Natural killer cell (primary cell): ENCODE measurements around the gene MVB12B. TPM values are rescaled to one million over a fixed set of nuclear protein-coding genes. Genes with fewer than 3 reads are reported as not detected.

ENCODE experiments used
- ATAC-seq, 3 donors: fragments of 150-1000 bp in 2 of 3; fragments of 200-7000 bp in 1 of 3; cut with Tn5 transposase; 1 replicate in 1 of 3; 2 replicates in 2 of 3; pipeline ENCODE4 v1.10.0; 2021; ENCODE audit warnings: mild to moderate bottlenecking in 2 of 3, moderate library complexity in 2 of 3
- DNase-seq, 2 donors: peaks; one replicate each; pipeline versions ENCODE4 v3.0.0 to v3.0.0-alpha.2; 2013 to 2021; ENCODE audit warnings: mixed read lengths in 1 of 2
- H3K27ac ChIP-seq: one replicate; pipeline ENCODE4 v1.5.1; 2013; ENCODE audit warnings: mild to moderate bottlenecking, low read length
- H3K27me3 ChIP-seq: one replicate; pipeline ENCODE4 v1.6.1; 2013; ENCODE audit warnings: low read length; ENCODE audit not compliant: control insufficient read depth, insufficient read depth
- H3K36me3 ChIP-seq: one replicate; pipeline ENCODE4 v1.6.1; 2013; ENCODE audit warnings: low read length; ENCODE audit not compliant: control insufficient read depth, insufficient read depth
- H3K4me1 ChIP-seq: one replicate; pipeline ENCODE4 v1.6.1; 2013; ENCODE audit warnings: low read length; ENCODE audit not compliant: control insufficient read depth, insufficient read depth
- H3K4me3 ChIP-seq: one replicate; pipeline ENCODE4 v1.5.1; 2013; ENCODE audit warnings: low read length
- H3K9me3 ChIP-seq: one replicate; pipeline ENCODE4 v1.6.1; 2013; ENCODE audit warnings: low read length; ENCODE audit not compliant: control insufficient read depth, insufficient read depth
- H3K27ac Mint-ChIP-seq, 2 donors: one replicate each; pipeline ENCODE4 v1.8.0; 2022; ENCODE audit warnings: mild to moderate bottlenecking in 2 of 2, mixed read lengths in 2 of 2, moderate library complexity in 1 of 2
- H3K27me3 Mint-ChIP-seq, 2 donors: one replicate each; pipeline ENCODE4 v1.8.0; 2022; ENCODE audit warnings: low read depth in 2 of 2, mixed read lengths in 2 of 2
- H3K36me3 Mint-ChIP-seq: one replicate; pipeline ENCODE4 v1.8.0; 2022; ENCODE audit warnings: mixed read lengths
- H3K4me1 Mint-ChIP-seq, 2 donors: one replicate each; pipeline ENCODE4 v1.8.0; 2022; ENCODE audit warnings: mixed read lengths in 2 of 2
- H3K4me3 Mint-ChIP-seq: one replicate; pipeline ENCODE4 v1.8.0; 2022; ENCODE audit warnings: mild to moderate bottlenecking, moderate library complexity, mixed read lengths
- H3K9me3 Mint-ChIP-seq, 2 donors: one replicate each; pipeline ENCODE4 v1.8.0; 2022; ENCODE audit warnings: mixed read lengths in 2 of 2
- WGBS: methylation state at CpG from one replicate; pipeline ENCODE4 v1.1.7; 2013; ENCODE audit warnings: missing lambda C conversion rate; ENCODE audit not compliant: insufficient coverage; 5-methylcytosine and 5-hydroxymethylcytosine counted together
- intact Hi-C: fragments of 100-400 bp; cut with micrococcal nuclease; formaldehyde crosslinking; loops from one replicate; pipeline ENCODE4 v1.14.2; 2022
- total RNA-seq, 4 donors: library from RNA; stranded (reverse); fragments of 120-200 nt in 1 of 4; gene quantifications; one replicate each; pipeline versions ENCODE4 v1.2.3 to v1.2.4, GENCODE V29; 2013 to 2022
- TF ChIP-seq, protein P1 (sequence below): fragments of 200-600 bp; IDR thresholded peaks from one replicate; pipeline ENCODE4 v1.8.0; 2022; ENCODE audit warnings: antibody characterized with exemption

Gene MVB12B
- total RNA-seq, 3 donors from 2014 or later (not counting 1 experiment from before 2014, with no cell fraction given): 2.0 to 13.0 (median 7.8) TPM

DNA sequence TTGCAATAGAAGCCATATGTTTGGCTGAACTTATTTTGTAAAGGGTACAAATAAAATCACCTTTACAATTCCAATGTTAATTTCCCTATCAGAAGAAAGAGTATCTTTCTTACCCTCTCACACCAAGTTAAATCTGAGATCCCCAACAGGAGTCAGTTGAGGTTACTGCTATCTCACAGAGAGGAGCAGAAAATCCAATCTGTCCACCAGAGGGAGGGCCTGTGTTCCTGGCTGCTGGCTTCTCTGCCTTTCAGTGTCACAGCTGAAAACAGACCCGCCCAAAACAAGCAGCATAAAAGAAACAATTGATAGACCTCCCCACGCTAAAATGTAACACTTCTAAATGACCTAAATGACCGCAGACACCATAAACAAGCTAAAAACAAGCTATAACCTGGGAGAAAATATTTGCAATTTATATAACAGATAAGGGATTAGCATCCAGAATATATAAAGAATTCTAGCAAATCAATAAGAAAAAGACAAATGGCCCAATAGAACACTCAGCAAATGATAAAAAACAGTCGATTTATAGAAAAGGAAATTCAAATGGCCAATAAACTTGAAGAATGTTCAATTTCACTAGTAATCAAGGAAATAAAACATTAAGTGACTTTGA lies 24.5 kb upstream of the MVB12B start:
- Histone ChIP-seq H3K27ac (no peak overlapping the region), H3K9me3 (no peaks in the 10 kb centered on the region), H3K4me3 (no peak overlapping the region), H3K4me1 (no peaks in the 10 kb centered on the region), H3K27me3 (no peaks in the 10 kb centered on the region), H3K36me3 (no peaks in the 10 kb centered on the region)
- no peak overlapping the region for H3K4me3 Mint-ChIP-seq
- no peak overlapping the region for H3K27ac Mint-ChIP-seq
- 17% methylated on average over 2 of the region's 4 CpGs for WGBS
- ATAC-seq (peak; percentile 57 to 72 (median 58)), DNase-seq (peak in 1 of 2 donors; percentile 80)
- intact Hi-C loops: loop anchor here (1.0 kb wide), 2 partner anchors 96 to 189 kb away; no protein-coding TSS in a partner anchor
- no peaks in the 10 kb centered on the region for H3K36me3 Mint-ChIP-seq
- no peaks in the 10 kb centered on the region for H3K9me3 Mint-ChIP-seq
- peaks cover 0 to 3% of the 10 kb centered on the region in 2 donors for H3K27me3 Mint-ChIP-seq
- peaks cover 0 to 6% of the 10 kb centered on the region in 2 donors for H3K4me1 Mint-ChIP-seq
- TF ChIP-seq, protein P1, sequence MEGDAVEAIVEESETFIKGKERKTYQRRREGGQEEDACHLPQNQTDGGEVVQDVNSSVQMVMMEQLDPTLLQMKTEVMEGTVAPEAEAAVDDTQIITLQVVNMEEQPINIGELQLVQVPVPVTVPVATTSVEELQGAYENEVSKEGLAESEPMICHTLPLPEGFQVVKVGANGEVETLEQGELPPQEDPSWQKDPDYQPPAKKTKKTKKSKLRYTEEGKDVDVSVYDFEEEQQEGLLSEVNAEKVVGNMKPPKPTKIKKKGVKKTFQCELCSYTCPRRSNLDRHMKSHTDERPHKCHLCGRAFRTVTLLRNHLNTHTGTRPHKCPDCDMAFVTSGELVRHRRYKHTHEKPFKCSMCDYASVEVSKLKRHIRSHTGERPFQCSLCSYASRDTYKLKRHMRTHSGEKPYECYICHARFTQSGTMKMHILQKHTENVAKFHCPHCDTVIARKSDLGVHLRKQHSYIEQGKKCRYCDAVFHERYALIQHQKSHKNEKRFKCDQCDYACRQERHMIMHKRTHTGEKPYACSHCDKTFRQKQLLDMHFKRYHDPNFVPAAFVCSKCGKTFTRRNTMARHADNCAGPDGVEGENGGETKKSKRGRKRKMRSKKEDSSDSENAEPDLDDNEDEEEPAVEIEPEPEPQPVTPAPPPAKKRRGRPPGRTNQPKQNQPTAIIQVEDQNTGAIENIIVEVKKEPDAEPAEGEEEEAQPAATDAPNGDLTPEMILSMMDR: peak; percentile 38

DNA sequence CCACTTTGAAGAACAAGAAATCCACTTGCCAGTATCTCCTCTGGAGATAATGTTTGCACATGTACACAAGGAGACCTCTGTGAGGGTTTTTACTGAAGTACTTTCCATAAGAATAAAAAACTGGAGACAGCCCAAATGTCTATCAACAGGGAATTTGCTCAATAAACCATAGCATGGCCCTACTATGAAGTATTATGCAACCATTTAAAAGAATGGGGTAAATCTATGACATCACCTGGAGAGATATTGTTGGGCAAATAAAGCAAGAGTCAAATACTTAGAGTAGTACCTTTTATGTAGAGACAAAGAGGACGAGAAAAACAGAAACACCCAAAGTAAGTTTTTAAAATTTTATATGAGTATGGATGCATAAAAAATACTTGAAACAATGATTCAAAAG lies 23.9 kb upstream of the MVB12B start:
- H3K27ac Mint-ChIP-seq: no peak overlapping the region
- no peak for DNase-seq
- Histone ChIP-seq H3K4me1 (no peaks in the 10 kb centered on the region), H3K36me3 (no peaks in the 10 kb centered on the region), H3K27ac (no peak overlapping the region), H3K27me3 (no peaks in the 10 kb centered on the region), H3K9me3 (no peaks in the 10 kb centered on the region), H3K4me3 (no peak overlapping the region)
- H3K27me3 Mint-ChIP-seq: peaks cover 0 to 3% of the 10 kb centered on the region in 2 donors
- TF ChIP-seq, protein P1: no peak
- H3K9me3 Mint-ChIP-seq: no peaks in the 10 kb centered on the region
- no peak for ATAC-seq
- WGBS: no CpG with 5 or more reads among the region's 1 CpG
- intact Hi-C loops: loop anchor here (1.0 kb wide), 2 partner anchors 96 to 189 kb away; no protein-coding TSS in a partner anchor
- peaks cover 0 to 6% of the 10 kb centered on the region in 2 donors for H3K4me1 Mint-ChIP-seq
- no peak overlapping the region for H3K4me3 Mint-ChIP-seq
- no peaks in the 10 kb centered on the region for H3K36me3 Mint-ChIP-seq

DNA sequence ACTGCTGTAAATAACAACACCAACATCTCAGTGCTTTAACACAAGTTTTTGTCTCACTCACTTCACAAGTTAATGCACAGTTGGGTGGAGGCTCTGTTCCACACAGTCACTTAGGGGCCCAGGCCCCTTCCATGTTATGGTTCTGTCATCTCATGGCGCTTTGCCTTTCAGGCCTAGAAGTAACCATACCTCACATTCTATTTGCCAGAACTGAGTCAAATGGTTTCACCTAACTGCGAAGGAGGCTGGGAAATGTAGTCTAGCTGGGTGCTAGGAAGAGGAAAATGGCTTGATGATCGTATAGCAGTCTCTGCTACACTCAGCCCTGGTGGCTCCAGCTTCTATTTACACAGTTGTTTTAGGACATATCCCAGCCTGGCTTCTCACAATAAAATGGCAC lies 23.1 kb upstream of the MVB12B start:
- Histone ChIP-seq H3K36me3 (no peaks in the 10 kb centered on the region), H3K4me3 (no peak overlapping the region), H3K9me3 (no peaks in the 10 kb centered on the region), H3K27ac (no peak overlapping the region), H3K4me1 (no peaks in the 10 kb centered on the region), H3K27me3 (no peaks in the 10 kb centered on the region)
- Mint-ChIP-seq H3K4me3 (no peak overlapping the region), H3K27me3 (peaks cover 0 to 3% of the 10 kb centered on the region in 2 donors), H3K27ac (no peak overlapping the region), H3K9me3 (no peaks in the 10 kb centered on the region), H3K36me3 (no peaks in the 10 kb centered on the region), H3K4me1 (peaks cover 0 to 6% of the 10 kb centered on the region in 2 donors)
- 81% methylated on average over 3 of the region's 3 CpGs for WGBS
- intact Hi-C loops: no loop called here
- TF ChIP-seq, protein P1: no peak
- DNase-seq: no peak
- ATAC-seq: no peak
